ENCODE data around the gene KCTD8.
"Not testable (repeated sequence)": the region's sequence is repeated elsewhere in the genome, so short reads cannot be mapped to it uniquely, and the experiment has no call there.

KCTD8 gene

GRCh38 chr4:44326741-44327140, 121.9 kb downstream of the KCTD8 start:
- no peak for DNase-seq (ENCODE audit: low read depth in 2 of 2)

- DNase-seq (ENCODE audit: low read depth in 2 of 2) = no peak
Measured at GRCh38 chr4:44320833-44321232, 127.8 kb downstream of the KCTD8 start.

DNA sequence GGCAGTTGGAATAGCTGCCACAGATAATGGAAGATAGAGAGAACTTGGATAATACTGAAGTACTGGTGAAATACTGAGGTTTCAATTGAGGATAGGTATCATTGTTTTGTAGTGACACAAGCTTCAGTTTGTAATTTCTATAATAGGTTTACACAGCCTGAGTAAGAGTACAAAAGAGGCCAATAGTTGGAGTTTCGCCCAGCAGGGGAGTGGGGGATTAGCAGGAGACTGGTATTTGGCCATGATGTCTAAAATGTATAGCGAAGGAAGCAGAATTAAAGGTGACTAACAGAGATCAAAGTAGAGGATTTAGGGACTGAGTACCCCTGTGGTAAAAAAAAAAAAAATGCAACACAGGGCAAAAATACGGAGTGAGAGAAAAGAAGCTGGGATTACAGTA, 129.5 kb downstream of the KCTD8 start:
- no peak for DNase-seq (ENCODE audit: low read depth in 2 of 2)

DNA sequence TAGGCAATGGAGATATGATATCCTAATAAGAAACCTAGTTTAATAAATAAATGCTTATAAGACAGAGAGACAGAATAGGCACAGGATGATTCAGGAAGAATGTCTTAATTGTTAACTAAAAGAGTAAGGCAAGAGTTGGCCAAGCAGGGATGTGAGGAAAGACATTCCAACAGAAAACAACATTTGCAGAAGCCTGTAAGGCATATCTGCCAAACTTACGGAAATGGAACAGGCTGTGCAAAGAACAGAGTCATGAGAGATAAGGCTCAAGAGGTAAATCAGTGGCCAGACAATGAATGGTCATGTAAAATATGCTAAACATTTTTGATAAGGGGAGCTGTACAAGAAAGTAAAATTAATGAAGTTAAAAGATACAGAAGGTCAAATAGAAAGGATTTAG, 134.9 kb downstream of the KCTD8 start:
- DNase-seq (ENCODE audit: low read depth in 2 of 2) = no peak

- no peak for DNase-seq (ENCODE audit: low read depth in 2 of 2)
Measured at GRCh38 chr4:44287505-44287904, 161.1 kb downstream of the KCTD8 start.

- no peak for DNase-seq (ENCODE audit: low read depth in 2 of 2)
Measured at GRCh38 chr4:44279469-44279868, 169.1 kb downstream of the KCTD8 start.

GRCh38 chr4:44279066-44279465, 169.5 kb downstream of the KCTD8 start:
- no peak for DNase-seq (ENCODE audit: low read depth in 2 of 2)

GRCh38 chr4:44257461-44257860, 191.1 kb downstream of the KCTD8 start:
- no peak for DNase-seq (ENCODE audit: low read depth in 2 of 2)

- DNase-seq (ENCODE audit: low read depth in 2 of 2) = no peak
Measured at GRCh38 chr4:44256414-44256813, 192.2 kb downstream of the KCTD8 start.

GRCh38 chr4:44237643-44238042, 211.0 kb downstream of the KCTD8 start:
- DNase-seq (ENCODE audit: low read depth in 2 of 2) = no peak

DNA sequence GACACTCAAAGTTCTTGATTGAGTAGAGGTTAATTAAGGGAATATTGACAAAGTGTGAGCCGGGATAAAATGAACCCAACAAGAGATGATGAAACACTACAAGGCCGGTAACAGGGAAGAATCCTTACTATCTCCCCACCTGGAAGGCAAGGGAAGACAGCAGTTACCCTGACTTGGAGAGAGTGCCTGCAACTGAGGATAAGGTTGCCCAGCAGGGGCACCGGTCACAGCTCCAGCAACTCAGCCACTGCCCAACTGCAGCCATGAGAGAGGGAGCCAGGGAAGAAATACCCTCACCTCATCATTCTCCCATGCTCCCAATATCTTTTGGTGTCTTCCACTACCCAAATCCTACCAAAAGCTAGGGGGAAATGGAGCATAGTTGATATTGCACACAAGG, 212.7 kb downstream of the KCTD8 start:
- no peak for DNase-seq (ENCODE audit: low read depth in 2 of 2)

GRCh38 chr4:44232262-44232661, 216.3 kb downstream of the KCTD8 start:
- DNase-seq (ENCODE audit: low read depth in 2 of 2) = no peak

DNA sequence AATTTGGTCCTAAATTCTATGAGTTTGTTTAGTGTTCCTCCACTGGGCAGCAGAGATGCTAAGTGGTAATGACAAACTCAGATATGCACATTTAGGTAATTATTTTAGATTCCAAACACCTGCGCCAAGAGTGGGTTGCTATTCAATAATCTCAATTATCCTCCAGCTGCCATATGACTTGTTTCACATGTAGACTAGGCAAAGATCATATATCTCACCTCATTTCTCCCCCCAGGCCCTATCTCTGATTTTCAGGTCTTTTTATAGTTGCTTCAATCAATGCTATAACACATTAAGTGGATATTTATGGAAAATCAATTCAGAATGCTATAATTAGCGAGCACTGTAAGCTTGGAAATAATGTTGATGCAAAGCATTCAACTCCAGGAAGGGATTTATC, 217.6 kb downstream of the KCTD8 start:
- DNase-seq (ENCODE audit: low read depth in 2 of 2) = no peak

- no peak for DNase-seq (ENCODE audit: low read depth in 2 of 2)
Measured at GRCh38 chr4:44228326-44228725, 220.3 kb downstream of the KCTD8 start.

DNA sequence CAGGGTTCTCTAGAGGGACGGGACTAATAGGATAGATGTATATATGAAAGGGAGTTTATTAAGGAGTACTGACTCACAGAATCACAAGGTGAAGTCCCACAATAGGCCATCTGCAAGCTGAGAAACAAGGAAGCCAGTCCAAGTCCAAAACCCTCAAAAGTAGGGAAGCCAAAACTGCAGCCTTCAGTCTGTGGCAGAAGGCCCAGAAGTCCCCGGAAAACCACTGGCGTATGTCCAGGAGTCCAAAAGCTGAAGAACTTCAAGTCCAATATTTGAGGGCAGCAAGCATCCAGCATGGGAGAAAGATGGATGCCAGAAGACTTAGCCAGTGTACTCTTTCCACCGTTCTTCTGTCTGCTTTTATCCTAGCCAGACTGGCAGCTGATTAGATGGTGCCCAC, 227.2 kb downstream of the KCTD8 start:
- no peak for DNase-seq (ENCODE audit: low read depth in 2 of 2)

DNA sequence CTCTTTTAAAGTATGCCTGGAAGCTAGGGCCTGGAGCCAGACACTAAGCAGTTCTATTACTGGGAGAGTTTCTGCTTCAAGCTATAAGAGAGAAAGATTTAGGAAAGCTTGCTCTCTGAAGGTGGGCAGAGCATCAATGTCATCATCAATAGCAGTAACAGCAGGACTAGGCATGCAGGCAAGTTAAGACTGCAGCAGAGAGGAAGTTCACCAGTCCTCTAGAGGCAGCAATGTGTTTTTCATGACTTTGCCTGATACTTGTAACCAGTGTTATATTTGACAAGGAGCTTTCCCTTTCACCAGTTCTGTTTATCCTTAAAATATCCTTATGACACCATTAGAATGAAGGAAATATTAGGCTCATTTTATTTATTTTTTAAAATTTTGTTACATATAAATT, 237.9 kb downstream of the KCTD8 start:
- DNase-seq (ENCODE audit: low read depth in 2 of 2) = no peak

GRCh38 chr4:44196796-44197195, 251.8 kb downstream of the KCTD8 start:
- DNase-seq (ENCODE audit: low read depth in 2 of 2) = no peak

GRCh38 chr4:44194365-44194764, 254.2 kb downstream of the KCTD8 start:
- no peak for DNase-seq (ENCODE audit: low read depth in 2 of 2)

- no peak for DNase-seq (ENCODE audit: low read depth in 2 of 2)
Measured at GRCh38 chr4:44186850-44187246, 261.8 kb downstream of the KCTD8 start.

- no peak for DNase-seq (ENCODE audit: low read depth in 2 of 2)
Measured at GRCh38 chr4:44186096-44186849, 262.3 kb downstream of the KCTD8 start.

DNA sequence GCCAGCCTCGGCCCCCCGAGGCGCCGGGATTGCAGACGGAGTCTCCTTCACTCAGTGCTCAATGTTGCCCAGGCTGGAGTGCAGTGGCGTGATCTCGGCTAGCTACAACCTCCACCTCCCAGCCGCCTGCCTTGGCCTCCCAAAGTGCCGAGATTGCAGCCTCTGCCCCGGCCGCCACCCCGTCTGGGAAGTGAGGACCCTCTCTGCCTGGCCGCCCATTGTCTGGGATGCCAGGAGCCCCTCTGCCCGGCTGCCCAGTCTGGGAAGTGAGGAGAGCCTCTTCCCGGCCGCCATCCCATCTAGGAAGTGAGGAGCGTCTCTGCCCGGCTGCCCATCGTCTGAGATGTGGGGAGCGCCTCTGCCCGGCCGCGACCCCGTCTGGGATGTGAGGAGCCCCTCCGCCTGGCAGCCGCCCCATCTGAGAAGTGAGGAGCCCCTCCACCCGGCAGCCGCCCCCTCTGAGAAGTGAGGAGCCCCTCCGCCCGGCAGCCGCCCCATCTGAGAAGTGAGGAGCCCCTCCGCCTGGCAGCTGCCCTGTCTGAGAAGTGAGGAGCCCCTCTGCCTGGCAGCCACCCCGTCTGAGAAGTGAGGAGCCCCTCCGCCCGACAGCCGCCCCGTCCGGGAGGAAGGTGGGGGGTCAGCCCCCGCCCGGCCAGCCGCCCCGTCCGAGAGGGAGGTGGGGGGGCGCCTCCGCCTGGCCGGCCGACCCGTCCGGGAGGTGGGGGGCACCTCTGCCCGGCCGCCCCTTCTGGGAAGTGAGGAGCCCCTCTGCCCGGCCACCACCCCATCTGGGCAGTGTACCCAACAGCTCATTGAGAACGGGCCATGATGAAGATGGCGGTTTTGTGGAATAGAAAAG, 266.9 kb downstream of the KCTD8 start:
- DNase-seq (ENCODE audit: low read depth in 2 of 2) = not testable (repeated sequence)

- DNase-seq (ENCODE audit: low read depth in 2 of 2) = not testable (repeated sequence)
Measured at GRCh38 chr4:44167766-44168165, 280.8 kb downstream of the KCTD8 start.

- DNase-seq (ENCODE audit: low read depth in 2 of 2) = no peak
Measured at GRCh38 chr4:44165938-44166337, 282.7 kb downstream of the KCTD8 start.
